LNCAP (cell line): Measurements from ENCODE around the gene TEX50.

Experiments
- CTCF ChIP-seq: fragments of 450-650 bp; IDR thresholded peaks from 2 replicates; pipeline ENCODE4 v1.5.1; 2017; ENCODE audit warnings: mild to moderate bottlenecking

The TEX50 gene

GRCh38 chr1:173661271-173661670, 26.1 kb downstream of the TEX50 start:
- no peak for TF ChIP-seq CTCF

- TF ChIP-seq CTCF = no peak
Measured at GRCh38 chr1:173661763-173662162, 26.6 kb downstream of the TEX50 start.

- no peak for TF ChIP-seq CTCF
Measured at GRCh38 chr1:173663159-173663558, 28.0 kb downstream of the TEX50 start.

- TF ChIP-seq CTCF = no peak
Measured at GRCh38 chr1:173666646-173667045, 31.5 kb downstream of the TEX50 start.

GRCh38 chr1:173669491-173669941, 34.4 kb downstream of the TEX50 start, which contains the start of gene ANKRD45:
ANKRD45 (minus strand) TSS chr1:173669851; CDS start chr1:173659418, 10,433 bp downstream.
- no peak for TF ChIP-seq CTCF

GRCh38 chr1:173682184-173682583, 47.0 kb downstream of the TEX50 start:
- no peak for TF ChIP-seq CTCF
